ENCODE measurements around the gene TBCE. TPM values are rescaled to one million over a fixed set of nuclear protein-coding genes. Genes with fewer than 3 reads are reported as not detected.
A peak's percentile ranks its signal among the peaks of the same experiment; 100 is the strongest.

TBCE gene
- total RNA-seq, 1 donor = 25.5 TPM

GRCh38 chr1:235417086-235417697 lies 50.0 kb downstream of the TBCE start:
- H3K4me3 ChIP-seq (ENCODE audit: low read depth, low read length) = no peak overlapping the region
- TF ChIP-seq CTCF (IDR thresholded peaks at IDR 0.05; ENCODE audit: insufficient read depth, low read length) = peak; percentile 74
- peak; percentile 93 for DNase-seq (ENCODE audit: low read depth)

DNA sequence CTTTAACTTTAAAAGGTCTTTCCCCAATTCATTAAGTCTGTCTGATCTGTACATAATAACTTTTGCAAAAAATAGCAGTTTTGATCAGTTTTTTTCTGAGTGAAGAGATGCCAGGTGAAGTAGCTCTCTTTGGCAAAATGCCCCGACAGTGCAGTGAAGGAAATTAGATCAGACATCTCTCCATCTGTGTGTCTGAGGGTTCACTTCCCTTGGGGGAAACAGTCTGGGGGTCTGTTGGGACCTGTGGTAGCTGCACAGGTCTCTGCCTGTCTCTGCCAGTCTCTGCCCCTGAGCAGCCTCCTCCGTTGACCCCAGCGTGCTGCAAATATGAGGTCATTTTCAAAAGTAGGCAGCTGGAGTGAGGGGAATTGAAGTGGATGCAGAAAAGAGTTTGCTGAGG lies 54.5 kb downstream of the TBCE start:
- DNase-seq (ENCODE audit: low read depth) = no peak
- no peak overlapping the region for H3K4me3 ChIP-seq (ENCODE audit: low read depth, low read length)
- TF ChIP-seq CTCF (IDR thresholded peaks at IDR 0.05; ENCODE audit: insufficient read depth, low read length) = no peak

GRCh38 chr1:235423214-235423652 lies 56.0 kb downstream of the TBCE start:
- no peak overlapping the region for H3K4me3 ChIP-seq (ENCODE audit: low read depth, low read length)
- DNase-seq (ENCODE audit: low read depth) = no peak
- TF ChIP-seq CTCF (IDR thresholded peaks at IDR 0.05; ENCODE audit: insufficient read depth, low read length) = no peak

GRCh38 chr1:235424092-235424491 lies 56.9 kb downstream of the TBCE start:
- no peak overlapping the region for H3K4me3 ChIP-seq (ENCODE audit: low read depth, low read length)
- DNase-seq (ENCODE audit: low read depth) = no peak
- TF ChIP-seq CTCF (IDR thresholded peaks at IDR 0.05; ENCODE audit: insufficient read depth, low read length) = no peak

GRCh38 chr1:235425357-235425756 lies 58.1 kb downstream of the TBCE start:
- DNase-seq (ENCODE audit: low read depth) = no peak
- no peak for TF ChIP-seq CTCF (IDR thresholded peaks at IDR 0.05; ENCODE audit: insufficient read depth, low read length)
- no peak overlapping the region for H3K4me3 ChIP-seq (ENCODE audit: low read depth, low read length)

GRCh38 chr1:235426143-235426542 lies 58.9 kb downstream of the TBCE start:
- no peak for DNase-seq (ENCODE audit: low read depth)
- no peak overlapping the region for H3K4me3 ChIP-seq (ENCODE audit: low read depth, low read length)
- TF ChIP-seq CTCF (IDR thresholded peaks at IDR 0.05; ENCODE audit: insufficient read depth, low read length) = no peak

GRCh38 chr1:235426680-235427079 lies 59.5 kb downstream of the TBCE start:
- DNase-seq (ENCODE audit: low read depth) = no peak
- no peak for TF ChIP-seq CTCF (IDR thresholded peaks at IDR 0.05; ENCODE audit: insufficient read depth, low read length)
- H3K4me3 ChIP-seq (ENCODE audit: low read depth, low read length) = no peak overlapping the region

All from fibroblast of the aortic adventitia (primary cell).